IMR-90 (cell line): ENCODE results near the gene FAM174B. TPM values are rescaled to one million over a fixed set of nuclear protein-coding genes. Genes with fewer than 3 reads are reported as not detected.

ENCODE experiments used
- ATAC-seq: fragments of 200-7000 bp; cut with Tn5 transposase; 2 replicates; pipeline ENCODE4 v1.9.1; 2020; ENCODE audit warnings: low read depth, mild to moderate bottlenecking, moderate library complexity
- BruUV-seq: library from RNA; stranded (reverse); fragments of 400-500 nt; replicated peaks from 2 replicates; lab custom pipeline; 2021; lab: Mats Ljungman, UMichigan
- CTCF ChIA-PET: fragments of 300-600 bp; formaldehyde crosslinking; extraction: SDS; loops from one replicate; lab custom pipeline; 2021; ENCODE audit warnings: antibody characterized with exemption; lab: Yijun Ruan, JAX
- POLR2A ChIA-PET: fragments of 300-600 bp; sonication (Branson Sonifier 250); formaldehyde crosslinking; loops from one replicate; lab custom pipeline; 2022; ENCODE audit warnings: antibody characterized with exemption; ENCODE audit not compliant: unreplicated experiment; lab: Charles Lee
- DNase-seq: peaks from one replicate; pipeline ENCODE4 v3.0.0; 2013
- H2AFZ ChIP-seq: replicated peaks from 2 replicates; pipeline ENCODE3; 2013; ENCODE audit warnings: low read length, mild to moderate bottlenecking; ENCODE audit not compliant: poor library complexity
- H2AK5ac ChIP-seq: 2 replicates; pipeline ENCODE4 v1.6.1; 2013; ENCODE audit warnings: low read depth, low read length, inconsistent platforms
- H2AK9ac ChIP-seq: replicated peaks from 2 replicates; pipeline ENCODE3; 2013; ENCODE audit warnings: mild to moderate bottlenecking, low read depth, low read length, moderate library complexity; ENCODE audit not compliant: poor library complexity
- H2BK120ac ChIP-seq: 2 replicates; pipeline ENCODE4 v1.6.1; 2013; ENCODE audit warnings: low read depth, low read length, inconsistent platforms
- H2BK15ac ChIP-seq: 3 replicates; pipeline ENCODE4 v1.6.1; 2013; ENCODE audit warnings: low read depth, low read length, inconsistent platforms
- H2BK20ac ChIP-seq: 2 replicates; pipeline ENCODE4 v1.6.1; 2013; ENCODE audit warnings: low read depth, mild to moderate bottlenecking, inconsistent platforms, low read length, moderate library complexity
- H2BK5ac ChIP-seq: 2 replicates; pipeline ENCODE4 v1.6.1; 2013; ENCODE audit warnings: mild to moderate bottlenecking, low read depth, low read length, inconsistent platforms; ENCODE audit not compliant: poor library complexity, severe bottlenecking
- H3K14ac ChIP-seq: replicated peaks from 2 replicates; pipeline ENCODE4 v1.6.1; 2013; ENCODE audit warnings: low read depth, low read length, inconsistent platforms
- H3K18ac ChIP-seq: 2 replicates; pipeline ENCODE4 v1.6.1; 2013; ENCODE audit warnings: low read depth, low read length, control low read depth
- H3K23ac ChIP-seq: 2 replicates; pipeline ENCODE4 v1.6.1; 2013; ENCODE audit warnings: low read depth, low read length, inconsistent platforms
- H3K27ac ChIP-seq: 2 replicates; pipeline ENCODE4 v1.5.1; 2013; ENCODE audit warnings: mild to moderate bottlenecking, control low read depth, low read length; ENCODE audit not compliant: insufficient read depth
- H3K27me3 ChIP-seq: 2 replicates; pipeline ENCODE4 v1.6.1; 2013; ENCODE audit warnings: low read length; ENCODE audit not compliant: control insufficient read depth, insufficient read depth
- H3K36me3 ChIP-seq: 2 replicates; pipeline ENCODE4 v1.6.1; 2013; ENCODE audit warnings: low read length, mixed read lengths; ENCODE audit not compliant: control insufficient read depth, insufficient read depth
- H3K4ac ChIP-seq: 2 replicates; pipeline ENCODE4 v1.6.1; 2013; ENCODE audit warnings: low read depth, low read length, inconsistent platforms
- H3K4me1 ChIP-seq: 2 replicates; pipeline ENCODE4 v1.6.1; 2013; ENCODE audit warnings: low read length, mixed read lengths; ENCODE audit not compliant: control insufficient read depth, insufficient read depth
- H3K4me2 ChIP-seq: 2 replicates; pipeline ENCODE4 v1.6.1; 2013; ENCODE audit warnings: low read depth, mild to moderate bottlenecking, control low read depth, low read length, moderate library complexity
- H3K4me3 ChIP-seq: 2 replicates; pipeline ENCODE4 v1.5.1; 2013; ENCODE audit warnings: low read depth, mild to moderate bottlenecking, control low read depth, low read length, moderate library complexity; ENCODE audit not compliant: insufficient read depth
- H3K56ac ChIP-seq: 2 replicates; pipeline ENCODE4 v1.6.1; 2013; ENCODE audit warnings: low read length, inconsistent platforms; ENCODE audit not compliant: insufficient read depth; ENCODE audit errors: extremely low read depth
- H3K79me1 ChIP-seq, 2 experiments: 2 replicates each; pipeline ENCODE4 v1.6.1; 2013; ENCODE audit warnings: low read length in 2 of 2, inconsistent platforms in 1 of 2, low read depth in 1 of 2
- H3K9ac ChIP-seq: 2 replicates; pipeline ENCODE4 v1.6.1; 2013; ENCODE audit warnings: low read depth, low read length, control low read depth
- H3K9me1 ChIP-seq: 2 replicates; pipeline ENCODE4 v1.6.1; 2013; ENCODE audit warnings: low read length, inconsistent platforms; ENCODE audit not compliant: insufficient read depth
- H3K9me3 ChIP-seq: 2 replicates; pipeline ENCODE4 v1.6.1; 2013; ENCODE audit warnings: low read length; ENCODE audit not compliant: control insufficient read depth, insufficient read depth
- H4K20me1 ChIP-seq: 2 replicates; pipeline ENCODE4 v1.6.1; 2013; ENCODE audit warnings: low read length, inconsistent platforms; ENCODE audit not compliant: insufficient read depth
- H4K5ac ChIP-seq: 2 replicates; pipeline ENCODE4 v1.6.1; 2013; ENCODE audit warnings: mild to moderate bottlenecking, low read depth, low read length, control low read depth
- H4K8ac ChIP-seq, 2 experiments: 2 replicates each; pipeline ENCODE4 v1.6.1; 2013; ENCODE audit warnings: low read depth in 2 of 2, low read length in 2 of 2, control low read depth in 1 of 2, inconsistent platforms in 1 of 2
- H4K91ac ChIP-seq: 2 replicates; pipeline ENCODE4 v1.6.1; 2013; ENCODE audit warnings: low read depth, low read length, inconsistent platforms; ENCODE audit not compliant: insufficient read depth
- BHLHE40 ChIP-seq: fragments of 150-350 bp; IDR thresholded peaks from 2 replicates; pipeline ENCODE4 v1.6.1; 2016; ENCODE audit warnings: mild to moderate bottlenecking, low read depth, low read length
- CEBPB ChIP-seq: IDR thresholded peaks from 2 replicates; pipeline ENCODE4 v1.6.1; 2012; ENCODE audit warnings: low read depth, low read length, improper control_type of control experiment
- CHD1 ChIP-seq: IDR thresholded peaks from 2 replicates; pipeline ENCODE4 v1.6.1; 2012; ENCODE audit warnings: low read depth, low read length, improper control_type of control experiment
- FOS ChIP-seq: fragments of 150-350 bp; IDR thresholded peaks from 2 replicates; pipeline ENCODE4 v1.6.1; 2016; ENCODE audit warnings: low read depth, low read length
- MAFK ChIP-seq: IDR thresholded peaks from 2 replicates; pipeline ENCODE4 v1.6.1; 2012; ENCODE audit warnings: low read depth, low read length, improper control_type of control experiment
- MAZ ChIP-seq: IDR thresholded peaks from 2 replicates; pipeline ENCODE4 v1.6.1; 2012; ENCODE audit warnings: low read depth, mild to moderate bottlenecking, low read length, improper control_type of control experiment, moderate library complexity, borderline replicate concordance
- MXI1 ChIP-seq: IDR thresholded peaks from 2 replicates; pipeline ENCODE4 v1.6.1; 2012; ENCODE audit warnings: low read depth, mild to moderate bottlenecking, low read length, moderate library complexity, borderline replicate concordance
- NFE2L2 ChIP-seq: fragments of 150-350 bp; IDR thresholded peaks from 2 replicates; pipeline ENCODE4 v1.6.1; 2016; ENCODE audit warnings: low read depth, mild to moderate bottlenecking, low read length
- POLR2A ChIP-seq: IDR thresholded peaks from 2 replicates; pipeline ENCODE4 v1.6.1; 2012; ENCODE audit warnings: mild to moderate bottlenecking, low read depth, low read length
- RAD21 ChIP-seq: IDR thresholded peaks from 2 replicates; pipeline ENCODE4 v1.6.1; 2012; ENCODE audit warnings: low read length, improper control_type of control experiment
- RCOR1 ChIP-seq: IDR thresholded peaks from 2 replicates; pipeline ENCODE4 v1.6.1; 2012; ENCODE audit warnings: mild to moderate bottlenecking, low read length, improper control_type of control experiment; ENCODE audit not compliant: insufficient replicate concordance
- RFX5 ChIP-seq: IDR thresholded peaks from 2 replicates; pipeline ENCODE4 v1.8.0; 2012; ENCODE audit warnings: low read depth, mild to moderate bottlenecking, low read length, moderate library complexity
- SMC3 ChIP-seq: fragments of 150-350 bp; IDR thresholded peaks from 2 replicates; pipeline ENCODE4 v1.6.1; 2016; ENCODE audit warnings: low read depth, mild to moderate bottlenecking, antibody characterized with exemption, low read length, moderate library complexity
- WGBS, 2 experiments: methylation state at CpG; one replicate each; pipeline versions ENCODE4 v1.1.5 to v1.1.7; 2013; ENCODE audit warnings: missing lambda C conversion rate in 2 of 2; ENCODE audit not compliant: insufficient read length in 1 of 2; ENCODE audit errors: extremely low coverage in 2 of 2; 5-methylcytosine and 5-hydroxymethylcytosine counted together
- dilution Hi-C: fragments of 300-500 bp; cut with HindIII; formaldehyde crosslinking; loops from one replicate; pipeline ENCODE4 v1.14.3; 2018; ENCODE audit warnings: low sequenced_read_pairs; ENCODE audit not compliant: unreplicated experiment
- in situ Hi-C: fragments of 300-500 bp; cut with MboI; formaldehyde crosslinking; loops from 3 replicates; pipeline ENCODE4 v1.14.3; 2019; ENCODE audit warnings: low sequenced_read_pairs, inconsistent platforms, mixed read lengths
- intact Hi-C: fragments of 100-400 bp; cut with micrococcal nuclease; formaldehyde crosslinking; loops from 2 replicates; pipeline ENCODE4 v1.10.0; 2022
- polyA plus RNA-seq, 3 experiments: library from polyadenylated mRNA; depleted of rRNA; stranded (reverse); fragments of >200 nt; gene quantifications; 2 replicates each; pipeline ENCODE4 v1.2.3, GENCODE V29; 2012; ENCODE audit warnings: low replicate concordance in 1 of 3
- total RNA-seq: library from RNA; depleted of rRNA; stranded (reverse); fragments of >200 nt; gene quantifications from 2 replicates; pipeline ENCODE4 v1.2.3, GENCODE V29; 2012
- TF ChIP-seq, protein P1 (sequence below): fragments of 150-350 bp; IDR thresholded peaks from 2 replicates; pipeline ENCODE4 v1.6.1; 2016; ENCODE audit warnings: low read depth, mild to moderate bottlenecking, low read length, moderate library complexity, borderline replicate concordance
- TF ChIP-seq, protein P2 (sequence below): conservative IDR thresholded peaks from 2 replicates; pipeline ENCODE4 v1.5.1; 2012; ENCODE audit warnings: mild to moderate bottlenecking, low read depth, low read length, improper control_type of control experiment
- TF ChIP-seq, protein P3 (sequence below): fragments of 150-350 bp; IDR thresholded peaks from 2 replicates; pipeline ENCODE4 v1.6.1; 2017; ENCODE audit warnings: mild to moderate bottlenecking, antibody characterized with exemption, low read length, low read depth

FAM174B gene
- total and polyA plus RNA-seq, 2 of the 4 experiments (the other 2 are of a cell fraction), result 0.18 to 0.56 TPM

DNA sequence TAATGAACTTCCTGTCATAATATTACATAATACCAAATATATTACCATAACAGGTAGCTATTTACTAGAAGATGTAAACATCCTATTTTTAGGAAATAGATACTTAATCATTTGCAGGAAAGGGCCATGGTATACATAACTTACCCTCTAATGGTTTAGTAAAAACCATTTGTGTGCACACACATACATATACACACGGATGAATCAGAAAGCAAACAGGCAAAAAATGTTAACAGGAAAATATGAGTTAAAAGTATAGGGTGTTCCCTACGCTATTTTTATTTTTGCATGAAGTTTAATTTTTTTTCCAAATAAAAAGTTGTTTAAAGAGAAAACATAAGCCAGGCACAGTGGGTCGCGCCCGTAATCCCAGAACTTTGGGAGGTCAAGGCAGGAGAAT lies 34.6 kb downstream of the FAM174B start:
- Histone ChIP-seq H4K20me1 (no peaks in the 10 kb centered on the region), H3K79me1 (no peaks in the 10 kb centered on the region), H3K4me3 (no peak overlapping the region), H3K36me3 (no peaks in the 10 kb centered on the region), H2AK5ac (no peak overlapping the region), H2AK9ac (no peak overlapping the region), H3K23ac (no peak overlapping the region), H3K4ac (no peak overlapping the region), H3K9me3 (no peaks in the 10 kb centered on the region), H4K8ac (no peak overlapping the region), H3K18ac (no peak overlapping the region), H2BK5ac (no peak overlapping the region), H2BK15ac (no peak overlapping the region), H2AFZ (no peak overlapping the region), H3K27ac (no peak overlapping the region), H3K4me2 (no peak overlapping the region), H3K56ac (no peak overlapping the region), H3K14ac (no peak overlapping the region), H2BK20ac (no peak overlapping the region), H3K4me1 (peaks cover 5% of the 10 kb centered on the region; the same call in 1 of the 2 replicates), H4K5ac (no peak overlapping the region), H3K27me3 (no peaks in the 10 kb centered on the region), H2BK120ac (no peak overlapping the region), H4K91ac (no peak overlapping the region), H3K9me1 (no peaks in the 10 kb centered on the region), H3K9ac (no peak overlapping the region)
- intact Hi-C loops, result no loop called here
- in situ Hi-C loops, result no loop called here
- no CpG with 5 or more reads among the region's 5 CpGs for WGBS, 2 experiments
- POLR2A ChIA-PET, result no interaction called here
- no TSS peak for BruUV-seq
- DNase-seq (no peak), ATAC-seq (no peak)
- CTCF ChIA-PET, result interaction anchor here (0.6 kb wide), 1 partner anchor 29 kb away, joined by 3 read pairs; no protein-coding TSS in a partner anchor
- dilution Hi-C loops, result no loop called here
- no peak for TF ChIP-seq RAD21
- TF ChIP-seq MAFK, result no peak
- no peak for TF ChIP-seq MXI1
- no peak for TF ChIP-seq NFE2L2
- no peak for TF ChIP-seq POLR2A
- TF ChIP-seq, protein P1, sequence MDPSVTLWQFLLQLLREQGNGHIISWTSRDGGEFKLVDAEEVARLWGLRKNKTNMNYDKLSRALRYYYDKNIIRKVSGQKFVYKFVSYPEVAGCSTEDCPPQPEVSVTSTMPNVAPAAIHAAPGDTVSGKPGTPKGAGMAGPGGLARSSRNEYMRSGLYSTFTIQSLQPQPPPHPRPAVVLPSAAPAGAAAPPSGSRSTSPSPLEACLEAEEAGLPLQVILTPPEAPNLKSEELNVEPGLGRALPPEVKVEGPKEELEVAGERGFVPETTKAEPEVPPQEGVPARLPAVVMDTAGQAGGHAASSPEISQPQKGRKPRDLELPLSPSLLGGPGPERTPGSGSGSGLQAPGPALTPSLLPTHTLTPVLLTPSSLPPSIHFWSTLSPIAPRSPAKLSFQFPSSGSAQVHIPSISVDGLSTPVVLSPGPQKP, result no peak
- TF ChIP-seq MAZ, result no peak
- TF ChIP-seq, protein P2, sequence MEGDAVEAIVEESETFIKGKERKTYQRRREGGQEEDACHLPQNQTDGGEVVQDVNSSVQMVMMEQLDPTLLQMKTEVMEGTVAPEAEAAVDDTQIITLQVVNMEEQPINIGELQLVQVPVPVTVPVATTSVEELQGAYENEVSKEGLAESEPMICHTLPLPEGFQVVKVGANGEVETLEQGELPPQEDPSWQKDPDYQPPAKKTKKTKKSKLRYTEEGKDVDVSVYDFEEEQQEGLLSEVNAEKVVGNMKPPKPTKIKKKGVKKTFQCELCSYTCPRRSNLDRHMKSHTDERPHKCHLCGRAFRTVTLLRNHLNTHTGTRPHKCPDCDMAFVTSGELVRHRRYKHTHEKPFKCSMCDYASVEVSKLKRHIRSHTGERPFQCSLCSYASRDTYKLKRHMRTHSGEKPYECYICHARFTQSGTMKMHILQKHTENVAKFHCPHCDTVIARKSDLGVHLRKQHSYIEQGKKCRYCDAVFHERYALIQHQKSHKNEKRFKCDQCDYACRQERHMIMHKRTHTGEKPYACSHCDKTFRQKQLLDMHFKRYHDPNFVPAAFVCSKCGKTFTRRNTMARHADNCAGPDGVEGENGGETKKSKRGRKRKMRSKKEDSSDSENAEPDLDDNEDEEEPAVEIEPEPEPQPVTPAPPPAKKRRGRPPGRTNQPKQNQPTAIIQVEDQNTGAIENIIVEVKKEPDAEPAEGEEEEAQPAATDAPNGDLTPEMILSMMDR, result no peak
- no peak for TF ChIP-seq SMC3
- no peak for TF ChIP-seq RFX5
- TF ChIP-seq FOS, result no peak
- no peak for TF ChIP-seq CHD1
- TF ChIP-seq BHLHE40, result no peak
- TF ChIP-seq, protein P3, sequence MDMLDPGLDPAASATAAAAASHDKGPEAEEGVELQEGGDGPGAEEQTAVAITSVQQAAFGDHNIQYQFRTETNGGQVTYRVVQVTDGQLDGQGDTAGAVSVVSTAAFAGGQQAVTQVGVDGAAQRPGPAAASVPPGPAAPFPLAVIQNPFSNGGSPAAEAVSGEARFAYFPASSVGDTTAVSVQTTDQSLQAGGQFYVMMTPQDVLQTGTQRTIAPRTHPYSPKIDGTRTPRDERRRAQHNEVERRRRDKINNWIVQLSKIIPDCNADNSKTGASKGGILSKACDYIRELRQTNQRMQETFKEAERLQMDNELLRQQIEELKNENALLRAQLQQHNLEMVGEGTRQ, result no peak
- TF ChIP-seq CEBPB, result no peak
- no peak for TF ChIP-seq RCOR1
